PC-3 (cell line): ENCODE measurements around the gene RHOG. TPM values are rescaled to one million over a fixed set of nuclear protein-coding genes. Genes with fewer than 3 reads are reported as not detected.
"Not testable (repeated sequence)": the region's sequence is repeated elsewhere in the genome, so short reads cannot be mapped to it uniquely, and the experiment has no call there.

Source experiments
- ATAC-seq: fragments of 200-7000 bp; cut with Tn5 transposase; 2 replicates; pipeline ENCODE4 v1.9.1; 2020; ENCODE audit warnings: mild to moderate bottlenecking, moderate library complexity
- BruUV-seq: library from RNA; stranded (reverse); fragments of 400-500 nt; replicated peaks from 2 replicates; lab custom pipeline; 2021; lab: Mats Ljungman, UMichigan
- CTCF ChIA-PET: fragments of 300-600 bp; sonication (Branson Sonifier 250); formaldehyde crosslinking; loops from one replicate; lab custom pipeline; 2022; ENCODE audit warnings: antibody characterized with exemption; lab: Charles Lee
- POLR2A ChIA-PET: fragments of 300-600 bp; sonication (Branson Sonifier 250); formaldehyde crosslinking; loops from one replicate; lab custom pipeline; 2022; ENCODE audit warnings: antibody characterized with exemption; ENCODE audit not compliant: unreplicated experiment; lab: Charles Lee
- DNase-seq: peaks from one replicate; pipeline ENCODE4 v3.0.0-alpha.2; 2015
- H2AFZ ChIP-seq: fragments of 300-600 bp; sonication (generic); 2 replicates; pipeline ENCODE4 v1.6.0; 2016; ENCODE audit warnings: antibody characterized with exemption, low read length
- H3F3A ChIP-seq: fragments of 300-600 bp; sonication (generic); one replicate; pipeline ENCODE4 v1.6.0; 2017; ENCODE audit warnings: antibody characterized with exemption, low read length, control low read depth, mild to moderate bottlenecking; ENCODE audit not compliant: unreplicated experiment
- H3K27ac ChIP-seq: fragments of 300-600 bp; sonication (generic); 2 replicates; pipeline ENCODE4 v1.5.1; 2016; ENCODE audit warnings: mild to moderate bottlenecking, low read length
- H3K27me3 ChIP-seq: fragments of 300-600 bp; sonication (generic); 2 replicates; pipeline ENCODE4 v1.6.1; 2016; ENCODE audit warnings: low read length, mixed read lengths
- H3K36me3 ChIP-seq: fragments of 300-600 bp; sonication (generic); 2 replicates; pipeline ENCODE4 v1.6.1; 2016; ENCODE audit warnings: low read depth, mixed run types, low read length, mixed read lengths
- H3K4me1 ChIP-seq: fragments of 300-600 bp; sonication (generic); 2 replicates; pipeline ENCODE4 v1.5.1; 2016; ENCODE audit warnings: low read length; ENCODE audit not compliant: insufficient read depth
- H3K4me2 ChIP-seq: fragments of 300-600 bp; sonication (generic); 2 replicates; pipeline ENCODE4 v1.6.0; 2016; ENCODE audit warnings: low read length
- H3K4me3 ChIP-seq: fragments of 300-600 bp; sonication (generic); 2 replicates; pipeline ENCODE4 v1.5.1; 2016; ENCODE audit warnings: mild to moderate bottlenecking, low read length, mixed read lengths
- H3K79me2 ChIP-seq: fragments of 300-600 bp; sonication (generic); 2 replicates; pipeline ENCODE4 v1.6.1; 2017; ENCODE audit warnings: low read length, mixed read lengths
- H3K9ac ChIP-seq: fragments of 300-600 bp; sonication (generic); 2 replicates; pipeline ENCODE4 v1.6.0; 2016; ENCODE audit warnings: mild to moderate bottlenecking, low read length
- H3K9me2 ChIP-seq: fragments of 300-600 bp; sonication (generic); replicated peaks from 2 replicates; pipeline ENCODE4 v1.6.1; 2016; ENCODE audit warnings: mixed run types, low read length, mixed read lengths
- H3K9me3 ChIP-seq: fragments of 300-600 bp; sonication (generic); 2 replicates; pipeline ENCODE4 v1.6.1; 2016; ENCODE audit warnings: low read length, mixed read lengths
- H4K20me1 ChIP-seq: fragments of 300-600 bp; sonication (generic); 2 replicates; pipeline ENCODE4 v1.6.1; 2016; ENCODE audit warnings: low read length, mixed read lengths
- EZH2 ChIP-seq: fragments of 300-600 bp; sonication (generic); IDR thresholded peaks from one replicate; pipeline ENCODE4 v1.6.1; 2017; ENCODE audit warnings: antibody characterized with exemption, mild to moderate bottlenecking, low read length; ENCODE audit not compliant: unreplicated experiment
- EZH2phosphoT487 ChIP-seq: fragments of 300-600 bp; sonication (generic); IDR thresholded peaks from 2 replicates; pipeline ENCODE4 v1.6.1; 2018; ENCODE audit warnings: mild to moderate bottlenecking, antibody characterized with exemption, low read length, borderline replicate concordance
- intact Hi-C: fragments of 100-400 bp; cut with micrococcal nuclease; formaldehyde crosslinking; loops from 2 replicates; pipeline ENCODE4 v1.9.0; 2023
- total RNA-seq: library from RNA; depleted of rRNA; stranded (reverse); fragments of >200 nt; gene quantifications from 2 replicates; pipeline ENCODE4 v1.2.3, GENCODE V29; 2014
- TF ChIP-seq, protein P1 (sequence below): fragments of 300-600 bp; sonication (generic); conservative IDR thresholded peaks from 2 replicates; pipeline ENCODE4 v1.5.1; 2017; ENCODE audit warnings: antibody characterized with exemption, low read depth, mild to moderate bottlenecking, low read length

Gene RHOG
- total RNA-seq, 1 experiment from 2014 or later = 31.2 TPM

DNA sequence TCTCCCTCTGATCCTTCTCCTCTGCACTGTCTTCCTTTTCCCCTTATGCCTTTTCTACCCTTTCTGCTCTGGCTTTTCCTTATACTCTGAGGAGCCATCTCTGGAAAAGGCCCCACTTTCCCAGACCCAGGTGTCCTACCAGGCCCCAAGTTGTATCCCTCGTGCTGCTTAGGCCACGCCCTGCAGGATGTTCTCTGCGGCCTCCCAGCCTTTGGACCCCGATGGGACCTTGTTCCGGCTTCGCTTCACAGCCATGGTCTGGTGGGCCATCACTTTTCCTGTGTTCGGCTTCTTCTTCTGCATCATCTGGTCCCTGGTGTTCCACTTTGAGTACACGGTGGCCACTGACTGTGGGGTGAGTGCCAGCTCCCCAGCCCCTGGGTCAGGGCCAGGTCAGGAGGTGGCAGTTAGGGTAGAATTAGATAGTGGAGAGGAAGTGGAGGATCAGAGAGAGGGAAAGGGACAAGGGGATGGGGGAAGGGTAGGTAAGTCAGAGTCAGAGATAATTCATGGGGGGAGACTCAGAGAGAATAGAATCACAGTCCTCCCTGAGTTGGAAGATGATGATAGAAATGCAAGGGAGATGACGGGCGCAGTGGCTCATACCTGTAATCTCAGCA, 23.5 kb downstream of the RHOG start:
- TF ChIP-seq, protein P1, sequence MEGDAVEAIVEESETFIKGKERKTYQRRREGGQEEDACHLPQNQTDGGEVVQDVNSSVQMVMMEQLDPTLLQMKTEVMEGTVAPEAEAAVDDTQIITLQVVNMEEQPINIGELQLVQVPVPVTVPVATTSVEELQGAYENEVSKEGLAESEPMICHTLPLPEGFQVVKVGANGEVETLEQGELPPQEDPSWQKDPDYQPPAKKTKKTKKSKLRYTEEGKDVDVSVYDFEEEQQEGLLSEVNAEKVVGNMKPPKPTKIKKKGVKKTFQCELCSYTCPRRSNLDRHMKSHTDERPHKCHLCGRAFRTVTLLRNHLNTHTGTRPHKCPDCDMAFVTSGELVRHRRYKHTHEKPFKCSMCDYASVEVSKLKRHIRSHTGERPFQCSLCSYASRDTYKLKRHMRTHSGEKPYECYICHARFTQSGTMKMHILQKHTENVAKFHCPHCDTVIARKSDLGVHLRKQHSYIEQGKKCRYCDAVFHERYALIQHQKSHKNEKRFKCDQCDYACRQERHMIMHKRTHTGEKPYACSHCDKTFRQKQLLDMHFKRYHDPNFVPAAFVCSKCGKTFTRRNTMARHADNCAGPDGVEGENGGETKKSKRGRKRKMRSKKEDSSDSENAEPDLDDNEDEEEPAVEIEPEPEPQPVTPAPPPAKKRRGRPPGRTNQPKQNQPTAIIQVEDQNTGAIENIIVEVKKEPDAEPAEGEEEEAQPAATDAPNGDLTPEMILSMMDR = no peak
- TF ChIP-seq EZH2phosphoT487 (no peak), EZH2 (no peak)
- no peak overlapping the region for H3K4me3 ChIP-seq
- intact Hi-C loops = no loop called here
- no TSS peak for BruUV-seq
- no peaks in the 10 kb centered on the region for H4K20me1 ChIP-seq
- H3K79me2 ChIP-seq = no peaks in the 10 kb centered on the region
- no peaks in the 10 kb centered on the region for H3K27me3 ChIP-seq
- H3K36me3 ChIP-seq = no peaks in the 10 kb centered on the region
- no peak overlapping the region for H2AFZ ChIP-seq
- no peaks in the 10 kb centered on the region for H3K9me2 ChIP-seq
- POLR2A ChIA-PET = no interaction called here
- H3K9me3 ChIP-seq = no peaks in the 10 kb centered on the region
- CTCF ChIA-PET = interaction anchor here (0.6 kb wide), 2 partner anchors 179 to 409 kb away, joined by 6 to 16 read pairs; no protein-coding TSS in a partner anchor
- H3K4me2 ChIP-seq = no peak overlapping the region
- no peaks in the 10 kb centered on the region for H3K4me1 ChIP-seq
- DNase-seq (no peak), ATAC-seq (no peak)
- no peak overlapping the region for H3K27ac ChIP-seq
- H3K9ac ChIP-seq = no peak overlapping the region
- no peaks in the 10 kb centered on the region for H3F3A ChIP-seq

DNA sequence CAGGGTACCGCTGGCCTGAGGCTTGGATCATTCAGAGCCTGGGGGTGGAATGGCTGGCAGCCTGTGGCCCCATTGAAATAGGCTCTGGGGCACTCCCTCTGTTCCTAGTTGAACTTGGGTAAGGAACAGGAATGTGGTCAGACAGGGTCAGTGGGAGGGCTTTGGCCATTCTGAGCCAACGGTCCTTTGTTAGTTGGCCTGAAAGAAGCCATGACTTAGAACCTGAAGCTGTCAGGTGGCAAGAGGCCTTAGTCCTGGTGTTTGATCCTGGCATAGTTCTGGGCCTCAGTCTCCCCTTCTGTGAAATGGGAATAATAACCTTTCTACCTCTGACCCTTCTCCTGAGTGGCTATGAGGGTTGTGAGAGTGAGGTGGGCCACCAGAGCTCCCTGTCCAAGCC, 24.1 kb downstream of the RHOG start:
- POLR2A ChIA-PET = no interaction called here
- no peaks in the 10 kb centered on the region for H3K4me1 ChIP-seq
- H3K79me2 ChIP-seq = no peaks in the 10 kb centered on the region
- H3K9me2 ChIP-seq = no peaks in the 10 kb centered on the region
- ATAC-seq (no peak; the same call in 1 of the 2 replicates), DNase-seq (peak; percentile 33)
- CTCF ChIA-PET = no interaction called here
- no TSS peak for BruUV-seq
- intact Hi-C loops = no loop called here
- TF ChIP-seq, protein P1 = no peak
- TF ChIP-seq EZH2phosphoT487 = no peak
- no peak for TF ChIP-seq EZH2
- no peaks in the 10 kb centered on the region for H3K9me3 ChIP-seq
- no peaks in the 10 kb centered on the region for H3F3A ChIP-seq
- H2AFZ ChIP-seq = no peak overlapping the region
- H4K20me1 ChIP-seq = no peaks in the 10 kb centered on the region
- no peak overlapping the region for H3K4me2 ChIP-seq
- no peaks in the 10 kb centered on the region for H3K27me3 ChIP-seq
- H3K27ac ChIP-seq = no peak overlapping the region
- H3K9ac ChIP-seq = no peak overlapping the region
- no peak overlapping the region for H3K4me3 ChIP-seq
- no peaks in the 10 kb centered on the region for H3K36me3 ChIP-seq

DNA sequence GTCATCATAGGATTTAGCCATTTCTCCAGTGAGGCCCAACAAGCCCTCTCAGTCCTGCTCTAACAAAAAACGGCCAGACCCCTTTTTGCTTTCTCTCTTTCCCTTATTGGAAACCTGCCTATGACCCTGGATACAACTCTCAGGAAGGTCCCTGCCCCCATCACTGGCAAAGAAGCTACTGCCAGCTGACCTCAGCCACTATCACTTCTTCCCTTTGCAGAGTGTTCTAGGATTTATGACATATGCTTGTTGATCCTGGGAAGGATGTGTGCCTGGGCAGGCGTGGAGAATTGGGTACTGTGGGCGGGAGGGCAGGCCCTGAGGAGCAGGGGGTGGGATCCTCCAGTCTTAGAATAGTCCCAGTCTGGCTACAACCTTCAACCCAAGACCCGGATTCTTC, 24.9 kb downstream of the RHOG start:
- ChIA-PET CTCF (interaction anchor here (0.6 kb wide), 1 partner anchor 371 kb away, joined by 3 read pairs; no protein-coding TSS in a partner anchor), POLR2A (no interaction called here)
- TF ChIP-seq, protein P1 = no peak
- DNase-seq = no peak
- H2AFZ ChIP-seq = no peak overlapping the region
- H3K36me3 ChIP-seq = no peaks in the 10 kb centered on the region
- no peaks in the 10 kb centered on the region for H3F3A ChIP-seq
- no peak overlapping the region for H3K4me3 ChIP-seq
- H3K9me3 ChIP-seq = no peaks in the 10 kb centered on the region
- no peaks in the 10 kb centered on the region for H3K9me2 ChIP-seq
- H3K4me2 ChIP-seq = no peak overlapping the region
- H3K27me3 ChIP-seq = no peaks in the 10 kb centered on the region
- no peaks in the 10 kb centered on the region for H3K4me1 ChIP-seq
- ATAC-seq = no peak
- no peaks in the 10 kb centered on the region for H3K79me2 ChIP-seq
- intact Hi-C loops = no loop called here
- no peak overlapping the region for H3K9ac ChIP-seq
- no peaks in the 10 kb centered on the region for H4K20me1 ChIP-seq
- no TSS peak for BruUV-seq
- H3K27ac ChIP-seq = no peak overlapping the region

DNA sequence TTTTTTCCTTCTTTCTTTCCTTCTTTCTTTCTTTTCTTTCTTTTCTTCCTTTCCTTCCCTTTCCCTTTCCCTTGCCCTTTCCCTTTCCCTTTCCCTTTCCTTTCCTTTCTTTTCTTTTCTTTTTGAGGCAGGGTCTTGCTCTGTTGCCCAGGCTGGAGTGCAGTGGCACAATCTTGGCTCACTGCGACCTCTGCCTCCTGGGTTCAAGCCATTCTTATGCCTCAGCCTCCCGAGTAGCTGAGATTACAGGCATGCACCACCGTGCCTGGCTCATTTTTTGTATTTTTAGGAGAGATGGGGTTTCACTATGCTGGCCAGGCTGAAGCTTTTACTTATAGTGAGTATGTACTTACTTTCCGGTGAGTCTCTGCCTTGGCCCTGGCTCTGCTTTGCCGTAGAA, 25.9 kb downstream of the RHOG start:
- H3K4me2 ChIP-seq, DNase-seq, H3K9me2 ChIP-seq, H3K9me3 ChIP-seq, H2AFZ ChIP-seq, H3F3A ChIP-seq, H3K9ac ChIP-seq, H3K36me3 ChIP-seq, ATAC-seq, H3K27ac ChIP-seq, H3K4me3 ChIP-seq, H3K27me3 ChIP-seq, H4K20me1 ChIP-seq, intact Hi-C loops, H3K4me1 ChIP-seq, CTCF ChIA-PET, BruUV-seq, H3K79me2 ChIP-seq: not testable (repeated sequence)
- POLR2A ChIA-PET = interaction anchor here (0.6 kb wide), 1 partner anchor 17 kb away, joined by 4 read pairs; no protein-coding TSS in a partner anchor
